Purkinje cell (primary cell): ENCODE data around the gene TSPYL4. TPM values are rescaled to one million over a fixed set of nuclear protein-coding genes. Genes with fewer than 3 reads are reported as not detected.

ENCODE experiments used
- polyA plus RNA-seq: library from polyadenylated mRNA; unstranded; fragments of >200 nt; fragmentation: Nextera tagmentation; gene quantifications from 2 replicates; pipeline ENCODE4 v1.2.1, GENCODE V29; 2014

Gene TSPYL4
- 73.9 and 95.4 TPM in 2 replicates for polyA plus RNA-seq

DNA sequence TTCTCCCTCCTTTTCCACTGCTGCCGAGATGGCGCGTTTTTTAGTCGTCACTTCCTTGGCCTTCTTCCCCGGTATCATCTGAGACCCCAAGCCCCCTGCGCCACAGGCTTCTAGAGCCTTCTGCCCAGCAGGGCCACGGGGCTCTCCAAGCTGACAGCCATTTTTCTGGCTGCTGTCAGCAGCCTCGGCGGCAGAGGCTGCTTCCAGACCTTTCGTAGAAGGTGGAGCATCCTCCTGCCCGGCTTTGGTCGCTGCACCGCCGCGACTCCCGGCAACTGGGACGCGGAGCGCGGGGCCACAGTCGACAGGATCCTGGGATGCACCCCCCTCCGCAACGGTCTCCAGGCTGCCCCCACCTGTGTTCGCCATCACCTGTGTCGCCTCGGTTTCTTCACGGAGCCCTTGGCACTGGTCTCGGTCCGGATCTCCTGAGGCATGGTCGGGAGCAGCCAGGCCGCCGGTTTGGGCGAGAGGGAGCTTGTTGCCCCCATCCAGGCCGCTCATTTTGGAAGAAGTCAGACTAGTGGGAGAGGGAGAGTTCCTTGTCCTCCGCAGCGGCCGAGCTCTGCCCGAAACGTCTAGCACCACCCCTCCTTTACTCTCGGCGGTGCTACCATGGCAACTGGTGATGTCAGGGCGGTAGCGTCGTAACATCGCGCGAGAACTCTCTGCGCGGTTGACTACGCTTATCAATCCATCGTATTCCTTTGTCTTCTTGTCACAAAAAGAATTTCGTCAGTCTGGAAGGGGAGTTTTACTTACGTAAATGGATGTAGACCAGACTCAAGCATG is at the start of gene TSPYL4:
TSS of gene TSPYL4 (minus strand) at position 571 of the 792 bp plus-strand sequence. CDS start at position 504, 67 bp downstream.

GRCh38 chr6:116279232-116280160 is 25.6 kb upstream of the TSPYL4 start, which contains the start of gene TSPYL1:
Gene TSPYL1 (minus strand): TSS chr6:116279930. CDS start chr6:116279830, 100 bp downstream.

Other genes with a start within 250 kb of the TSPYL4 start
- gene FRK, start 193.2 kb downstream of the TSPYL4 start, polyA plus RNA-seq, result 0.15 and 0.21 TPM in 2 replicates
- gene NT5DC1, start 153.2 kb downstream of the TSPYL4 start, polyA plus RNA-seq, result 21.5 and 31.7 TPM in 2 replicates
- gene COL10A1, start 127.9 kb downstream of the TSPYL4 start, polyA plus RNA-seq, result 0.09 and 3.7 TPM in 2 replicates
- gene TSPYL1, start 25.9 kb upstream of the TSPYL4 start, polyA plus RNA-seq, result 94.9 and 166 TPM in 2 replicates
- gene DSE, start 116.9 kb upstream of the TSPYL4 start, polyA plus RNA-seq, result 4.5 and 4.8 TPM in 2 replicates
- gene CALHM6, start 207.3 kb upstream of the TSPYL4 start, polyA plus RNA-seq, result 10.9 and 13.7 TPM in 2 replicates